GM13977 (cell line): ENCODE data around the gene PXDC1.

Experiments used
- DNase-seq: peaks from one replicate; pipeline ENCODE4 v3.0.0; 2012; ENCODE audit warnings: low spot score
- in situ Hi-C: fragments of 300-500 bp; cut with MboI; formaldehyde crosslinking; loops from one replicate; pipeline ENCODE4 v1.12.0; 2022; ENCODE audit warnings: low sequenced_read_pairs, low pct_unique_long_range_greater_than_20kb, mixed read lengths, inconsistent platforms; ENCODE audit not compliant: unreplicated experiment
- TF ChIP-seq, protein P1 (sequence below): IDR thresholded peaks from 2 replicates; pipeline ENCODE4 v1.5.1; 2012; ENCODE audit warnings: mild to moderate bottlenecking, control low read depth; ENCODE audit not compliant: insufficient read depth; ENCODE audit errors: extremely low read depth, missing control alignments

PXDC1 gene

DNA sequence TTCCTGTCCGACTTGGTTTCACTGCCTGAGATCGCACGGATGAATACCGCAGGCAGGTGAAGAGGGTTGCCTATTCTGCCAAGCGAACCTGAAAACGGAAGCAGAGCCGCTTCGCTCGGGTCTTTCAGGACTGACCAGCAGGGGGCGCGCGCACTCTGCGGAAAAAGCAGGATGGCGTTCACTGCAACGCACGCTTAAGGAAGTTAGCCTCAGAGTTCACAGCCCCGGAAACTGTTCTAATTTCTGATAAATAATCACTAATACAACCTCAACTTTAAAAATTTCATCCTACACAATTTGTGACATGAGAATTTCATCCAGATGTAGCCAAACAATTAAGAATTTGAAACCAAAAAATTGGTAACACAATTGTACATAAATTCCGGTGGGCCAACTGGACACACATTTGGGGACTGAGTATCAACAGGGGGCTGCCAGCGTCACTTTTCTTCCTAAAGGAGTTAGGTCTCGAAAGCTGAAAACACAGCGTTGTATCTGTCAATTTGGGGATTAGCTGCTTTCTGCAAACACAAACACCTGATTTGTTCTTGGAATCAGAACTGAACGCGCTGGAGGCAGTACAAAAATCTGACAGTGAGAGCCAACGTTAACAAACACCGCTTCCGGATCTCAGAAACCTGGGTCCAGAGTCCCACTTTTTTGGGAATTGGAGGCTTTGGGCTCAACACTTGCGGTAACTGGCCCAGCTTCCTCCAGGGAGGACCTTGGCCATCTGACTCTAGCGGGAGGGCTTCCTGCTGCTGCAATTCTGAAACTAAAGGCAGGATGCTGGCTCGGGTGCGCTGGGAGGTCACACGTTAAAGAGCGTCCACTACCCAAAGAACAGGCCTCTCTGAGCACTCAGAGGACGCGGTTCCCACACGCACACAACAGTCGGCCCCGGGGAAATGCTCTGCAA, 8.8 kb downstream of the PXDC1 start:
- TF ChIP-seq, protein P1, sequence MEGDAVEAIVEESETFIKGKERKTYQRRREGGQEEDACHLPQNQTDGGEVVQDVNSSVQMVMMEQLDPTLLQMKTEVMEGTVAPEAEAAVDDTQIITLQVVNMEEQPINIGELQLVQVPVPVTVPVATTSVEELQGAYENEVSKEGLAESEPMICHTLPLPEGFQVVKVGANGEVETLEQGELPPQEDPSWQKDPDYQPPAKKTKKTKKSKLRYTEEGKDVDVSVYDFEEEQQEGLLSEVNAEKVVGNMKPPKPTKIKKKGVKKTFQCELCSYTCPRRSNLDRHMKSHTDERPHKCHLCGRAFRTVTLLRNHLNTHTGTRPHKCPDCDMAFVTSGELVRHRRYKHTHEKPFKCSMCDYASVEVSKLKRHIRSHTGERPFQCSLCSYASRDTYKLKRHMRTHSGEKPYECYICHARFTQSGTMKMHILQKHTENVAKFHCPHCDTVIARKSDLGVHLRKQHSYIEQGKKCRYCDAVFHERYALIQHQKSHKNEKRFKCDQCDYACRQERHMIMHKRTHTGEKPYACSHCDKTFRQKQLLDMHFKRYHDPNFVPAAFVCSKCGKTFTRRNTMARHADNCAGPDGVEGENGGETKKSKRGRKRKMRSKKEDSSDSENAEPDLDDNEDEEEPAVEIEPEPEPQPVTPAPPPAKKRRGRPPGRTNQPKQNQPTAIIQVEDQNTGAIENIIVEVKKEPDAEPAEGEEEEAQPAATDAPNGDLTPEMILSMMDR, result peak; percentile 95
- peak; percentile 87 for DNase-seq
- in situ Hi-C loops, result loop anchor here (10.0 to 25.0 kb wide), 3 partner anchors 242 to 630 kb away; partner anchors contain the start of gene BPHL

DNA sequence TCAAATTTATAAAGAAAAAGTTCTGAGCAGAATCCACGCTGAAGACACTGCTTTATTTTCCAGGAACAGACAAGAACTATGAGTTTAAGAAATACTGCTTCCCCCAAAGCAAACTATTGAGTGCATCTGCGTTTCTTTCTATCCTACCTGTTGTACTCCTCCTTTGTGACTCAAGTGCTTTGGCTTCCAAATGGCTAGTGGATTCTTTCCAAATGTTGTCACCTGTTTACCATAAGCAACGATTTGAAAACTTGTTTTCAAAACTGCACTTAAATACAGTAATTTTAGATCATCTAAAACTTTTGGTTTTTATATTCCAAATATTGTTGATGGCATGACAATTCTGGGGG, 9.5 kb downstream of the PXDC1 start:
- no peak for DNase-seq
- in situ Hi-C loops, result loop anchor here (10.0 to 25.0 kb wide), 3 partner anchors 243 to 630 kb away; partner anchors contain the start of gene BPHL
- TF ChIP-seq, protein P1, result no peak

DNA sequence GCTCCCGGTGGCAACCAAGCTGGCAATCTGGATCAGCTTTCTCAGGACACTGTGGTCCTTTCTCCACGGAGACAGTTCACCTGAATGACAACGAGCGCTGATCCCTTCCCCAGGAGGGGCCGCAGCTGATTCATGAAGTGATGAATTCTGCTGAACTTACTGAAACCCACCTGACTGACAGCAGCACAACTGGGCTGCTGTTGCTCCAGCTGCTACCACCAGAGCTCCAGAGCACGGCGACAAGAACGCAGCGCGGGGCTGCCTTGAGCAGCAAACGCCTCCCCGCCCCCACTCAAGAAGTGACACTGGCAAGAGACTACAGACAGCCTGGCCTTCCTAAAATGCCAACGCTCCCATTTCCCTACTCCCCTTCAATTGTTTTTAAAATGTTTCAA, 10.0 kb downstream of the PXDC1 start:
- TF ChIP-seq, protein P1, result no peak
- DNase-seq, result no peak
- in situ Hi-C loops, result loop anchor here (10.0 to 25.0 kb wide), 3 partner anchors 243 to 629 kb away; partner anchors contain the start of gene BPHL

GRCh38 chr6:3740551-3741476, 10.7 kb downstream of the PXDC1 start:
- TF ChIP-seq, protein P1, result no peak
- in situ Hi-C loops, result loop anchor here (10.0 to 25.0 kb wide), 3 partner anchors 244 to 629 kb away; partner anchors contain the start of gene BPHL
- DNase-seq, result no peak

GRCh38 chr6:3739311-3739897, 12.1 kb downstream of the PXDC1 start:
- no peak for DNase-seq
- in situ Hi-C loops, result loop anchor here (10.0 to 25.0 kb wide), 3 partner anchors 423 to 627 kb away; partner anchors contain the start of gene BPHL
- TF ChIP-seq, protein P1, result no peak

GRCh38 chr6:3738381-3739131, 13.0 kb downstream of the PXDC1 start:
- DNase-seq, result no peak
- TF ChIP-seq, protein P1, result no peak
- in situ Hi-C loops, result loop anchor here (10.0 to 25.0 kb wide), 3 partner anchors 424 to 626 kb away; partner anchors contain the start of gene BPHL
